HG02852 (cell line): Measurements from ENCODE around the gene GRIN2C.

ENCODE experiments used
- ATAC-seq: cut with Tn5 transposase; IDR thresholded peaks from one replicate; pipeline ENCODE4 v1.9.1; 2021; ENCODE audit warnings: mild to moderate bottlenecking, moderate library complexity; ENCODE audit not compliant: unreplicated experiment

Gene GRIN2C

DNA sequence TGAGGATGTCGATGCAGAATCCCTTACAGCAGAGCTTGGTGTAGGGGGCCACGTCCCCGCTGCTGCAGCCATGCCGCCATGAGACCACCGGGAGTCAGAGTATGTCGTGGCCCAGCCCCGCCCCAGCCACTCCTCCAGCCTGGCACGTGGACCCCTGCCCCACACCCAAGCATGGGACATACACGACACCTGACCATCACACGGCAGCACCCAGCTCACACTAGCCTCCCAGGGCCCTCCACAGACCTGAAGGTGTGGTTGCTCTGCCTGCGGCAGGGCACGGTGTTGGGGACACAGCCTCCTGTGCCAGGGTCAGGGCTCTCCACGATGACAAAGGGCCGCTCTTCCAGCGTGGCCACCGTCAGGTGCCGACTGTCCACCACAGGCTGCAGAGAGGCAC, 9.4 kb downstream of the GRIN2C start:
- ATAC-seq = no peak

- no peak for ATAC-seq
Measured at GRCh38 chr17:74848656-74849399, 10.9 kb downstream of the GRIN2C start.

- ATAC-seq = no peak
Measured at GRCh38 chr17:74846621-74847020, 13.1 kb downstream of the GRIN2C start.

GRCh38 chr17:74843352-74843627, 16.4 kb downstream of the GRIN2C start:
- no peak for ATAC-seq

GRCh38 chr17:74842599-74843351, 16.9 kb downstream of the GRIN2C start:
- ATAC-seq = no peak

GRCh38 chr17:74842146-74842598, 17.5 kb downstream of the GRIN2C start:
- no peak for ATAC-seq

DNA sequence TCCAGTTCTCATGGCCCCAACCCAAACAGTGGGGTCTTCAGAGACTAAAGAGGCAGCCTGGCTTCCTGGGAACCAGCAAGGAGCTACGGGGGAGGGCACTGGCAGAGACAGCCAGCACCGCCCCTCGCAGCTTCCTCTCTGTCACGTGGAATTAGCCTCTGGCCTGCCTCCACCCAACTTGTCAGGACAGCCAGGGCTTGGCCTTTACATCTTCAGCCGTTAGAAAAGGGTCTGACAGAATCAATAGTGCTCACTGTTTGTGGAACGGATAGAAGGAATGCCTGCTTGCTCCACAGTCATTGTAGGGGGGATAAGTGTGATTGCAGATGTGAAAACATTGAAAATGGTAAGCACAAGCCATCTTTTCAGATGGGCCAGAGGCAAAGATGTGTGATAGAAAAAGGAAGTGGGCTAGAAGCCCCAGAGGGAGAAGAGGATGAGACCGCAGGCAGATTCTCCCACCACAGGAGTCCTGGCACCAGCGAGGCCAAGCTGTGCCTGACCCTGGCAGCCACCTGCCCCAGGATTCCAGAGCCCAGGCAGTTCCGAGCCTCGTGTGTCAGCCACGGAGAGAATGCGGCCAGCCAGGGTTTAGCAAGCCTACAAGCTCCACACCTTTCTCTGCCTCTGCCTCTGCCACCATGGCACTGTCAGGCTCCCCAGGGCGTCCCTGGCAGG, 18.6 kb downstream of the GRIN2C start:
- ATAC-seq = no peak

- ATAC-seq = no peak
Measured at GRCh38 chr17:74839990-74840852, 19.5 kb downstream of the GRIN2C start.

- ATAC-seq = no peak
Measured at GRCh38 chr17:74838274-74838673, 21.4 kb downstream of the GRIN2C start.

GRCh38 chr17:74836691-74837467, 22.8 kb downstream of the GRIN2C start:
- ATAC-seq = no peak

GRCh38 chr17:74836191-74836590, 23.5 kb downstream of the GRIN2C start:
- no peak for ATAC-seq

- ATAC-seq = peak; percentile 43
Measured at GRCh38 chr17:74833501-74834377, 25.9 kb downstream of the GRIN2C start.

GRCh38 chr17:74832421-74832820, 27.3 kb downstream of the GRIN2C start:
- no peak for ATAC-seq

- ATAC-seq = no peak
Measured at GRCh38 chr17:74831444-74832146, 28.1 kb downstream of the GRIN2C start.

GRCh38 chr17:74830861-74831260, 28.8 kb downstream of the GRIN2C start:
- no peak for ATAC-seq

GRCh38 chr17:74827800-74828199, 31.9 kb downstream of the GRIN2C start:
- no peak for ATAC-seq

- no peak for ATAC-seq
Measured at GRCh38 chr17:74825952-74826719, 33.5 kb downstream of the GRIN2C start.
